Measurements from ENCODE around the gene PGM5.

- TF ChIP-seq CTCF (IDR thresholded peaks at IDR 0.05): no peak
- no peak for TF ChIP-seq POLR2A (IDR thresholded peaks at IDR 0.05)
Observed at GRCh38 chr9:68418259-68418845, 61.9 kb downstream of the PGM5 start.

Data from uterus (tissue), 2 donors.